Mesenchymal stem cell (in vitro differentiated cells and primary cell): ENCODE results near the gene FAM78B.

Experiments used
- DNase-seq: peaks from one replicate; pipeline ENCODE4 v3.0.0-alpha.2; 2013
- H2AFZ ChIP-seq: one replicate; pipeline ENCODE4 v1.6.1; 2013; ENCODE audit warnings: low read depth, mild to moderate bottlenecking, control low read depth, inconsistent platforms, low read length, moderate library complexity
- H2AK5ac ChIP-seq: 2 replicates; pipeline ENCODE4 v1.6.1; 2013; ENCODE audit warnings: low read length, moderate library complexity, mild to moderate bottlenecking, inconsistent platforms; ENCODE audit not compliant: severe bottlenecking
- H2BK120ac ChIP-seq: one replicate; pipeline ENCODE4 v1.6.1; 2013; ENCODE audit warnings: low read depth, mild to moderate bottlenecking, inconsistent platforms, low read length, moderate library complexity
- H2BK12ac ChIP-seq, 2 experiments: one replicate each; pipeline ENCODE4 v1.6.1; 2013; ENCODE audit warnings: inconsistent platforms in 2 of 2, low read length in 2 of 2, mild to moderate bottlenecking in 2 of 2, moderate library complexity in 2 of 2, control low read depth in 1 of 2
- H2BK15ac ChIP-seq: one replicate; pipeline ENCODE4 v1.6.1; 2013; ENCODE audit warnings: mild to moderate bottlenecking, low read depth, inconsistent platforms; ENCODE audit not compliant: poor library complexity, severe bottlenecking
- H2BK5ac ChIP-seq: 2 replicates; pipeline ENCODE4 v1.6.1; 2013; ENCODE audit warnings: low read depth, mild to moderate bottlenecking, low read length, control low read depth, inconsistent platforms; ENCODE audit not compliant: poor library complexity, severe bottlenecking
- H3K14ac ChIP-seq, 2 experiments: one replicate each; pipeline ENCODE4 v1.6.1; 2013; ENCODE audit warnings: inconsistent platforms in 2 of 2, low read length in 2 of 2, control low read depth in 1 of 2, mild to moderate bottlenecking in 1 of 2, moderate library complexity in 1 of 2
- H3K18ac ChIP-seq, 2 experiments: one replicate each; pipeline ENCODE4 v1.6.1; 2013; ENCODE audit warnings: inconsistent platforms in 2 of 2, low read length in 2 of 2, control low read depth in 1 of 2, low read depth in 1 of 2, mild to moderate bottlenecking in 1 of 2
- H3K23ac ChIP-seq, 2 experiments: one replicate each; pipeline ENCODE4 v1.6.1; 2013; ENCODE audit warnings: inconsistent platforms in 2 of 2, low read length in 2 of 2, mild to moderate bottlenecking in 2 of 2, moderate library complexity in 2 of 2, control low read depth in 1 of 2
- H3K27ac ChIP-seq: 2 replicates; pipeline ENCODE4 v1.5.1; 2013; ENCODE audit warnings: mild to moderate bottlenecking, moderate library complexity, low read length, control low read depth, inconsistent platforms; ENCODE audit not compliant: poor library complexity, severe bottlenecking
- H3K27me3 ChIP-seq, 2 experiments: 2 replicates each; pipeline versions ENCODE4 v1.6.1 to v1.7.0; 2013; ENCODE audit warnings: low read length in 2 of 2, mild to moderate bottlenecking in 2 of 2, moderate library complexity in 2 of 2, control low read depth in 1 of 2, inconsistent platforms in 1 of 2; ENCODE audit not compliant: control insufficient read depth in 1 of 2, insufficient read depth in 1 of 2
- H3K36me3 ChIP-seq, 2 experiments: 2 replicates each; pipeline versions ENCODE4 v1.6.1 to v1.7.0; 2013; ENCODE audit warnings: low read length in 2 of 2, control low read depth in 1 of 2, inconsistent platforms in 1 of 2, low read depth in 1 of 2, mild to moderate bottlenecking in 1 of 2; ENCODE audit not compliant: insufficient read depth in 2 of 2, control insufficient read depth in 1 of 2
- H3K4ac ChIP-seq, 2 experiments: one replicate each; pipeline ENCODE4 v1.6.1; 2013; ENCODE audit warnings: inconsistent platforms in 2 of 2, low read length in 2 of 2, mild to moderate bottlenecking in 2 of 2, moderate library complexity in 2 of 2, control low read depth in 1 of 2, low read depth in 1 of 2
- H3K4me1 ChIP-seq: 2 replicates; pipeline ENCODE4 v1.6.1; 2013; ENCODE audit warnings: low read depth, low read length, control low read depth; ENCODE audit not compliant: control insufficient read depth, insufficient read depth
- H3K4me2 ChIP-seq: 2 replicates; pipeline ENCODE4 v1.6.1; 2013; ENCODE audit warnings: low read length, mild to moderate bottlenecking, inconsistent platforms; ENCODE audit not compliant: poor library complexity, severe bottlenecking
- H3K4me3 ChIP-seq, 2 experiments: 2 replicates each; pipeline versions ENCODE4 v1.5.1 to v1.7.0; 2013; ENCODE audit warnings: low read length in 2 of 2, mild to moderate bottlenecking in 2 of 2, control low read depth in 1 of 2, low read depth in 1 of 2; ENCODE audit not compliant: insufficient read depth in 1 of 2
- H3K79me1 ChIP-seq: replicated peaks from 2 replicates; pipeline ENCODE4 v1.6.1; 2013; ENCODE audit warnings: mild to moderate bottlenecking, control low read depth, low read length, inconsistent platforms; ENCODE audit not compliant: poor library complexity, severe bottlenecking
- H3K9ac ChIP-seq: 2 replicates; pipeline ENCODE4 v1.7.0; 2013; ENCODE audit warnings: mild to moderate bottlenecking, low read length, moderate library complexity
- H3K9me3 ChIP-seq: 2 replicates; pipeline ENCODE4 v1.7.0; 2013; ENCODE audit warnings: mild to moderate bottlenecking, low read length; ENCODE audit not compliant: control insufficient read depth
- H4K8ac ChIP-seq: one replicate; pipeline ENCODE4 v1.6.1; 2013; ENCODE audit warnings: inconsistent platforms, mild to moderate bottlenecking, low read length, moderate library complexity
- H4K91ac ChIP-seq: one replicate; pipeline ENCODE4 v1.6.1; 2013; ENCODE audit warnings: mild to moderate bottlenecking, low read length, inconsistent platforms
- WGBS: methylation state at CpG from one replicate; pipeline ENCODE4 v1.1.7; 2013; ENCODE audit warnings: mixed read lengths; 5-methylcytosine and 5-hydroxymethylcytosine counted together

Gene FAM78B

DNA sequence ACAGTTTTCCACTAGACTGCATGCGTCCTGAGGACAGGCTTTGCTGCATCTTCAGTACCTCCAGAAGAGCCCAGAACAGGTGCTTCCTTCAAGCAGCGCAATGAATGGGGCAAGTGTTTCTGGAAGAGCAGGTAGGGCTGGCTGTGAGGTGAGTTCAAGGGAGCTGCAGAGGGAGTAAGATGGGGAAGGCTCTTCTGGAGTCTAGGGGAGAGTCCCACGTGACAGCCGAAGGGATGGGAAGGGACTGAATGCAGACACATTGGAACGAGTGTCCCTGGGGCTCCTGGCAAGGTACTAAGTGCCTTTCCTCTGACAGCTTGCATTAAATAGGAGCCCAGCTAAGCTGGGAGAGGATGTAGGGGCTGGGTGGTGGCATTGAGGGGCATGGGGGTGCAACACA is 84.2 kb downstream of the FAM78B start:
- Histone ChIP-seq H3K79me1 (no peaks in the 10 kb centered on the region), H2BK120ac (no peak overlapping the region), H3K4me2 (no peak overlapping the region), H3K9ac (no peak overlapping the region), H3K18ac (no peak overlapping the region), H3K4me3 (no peak overlapping the region), H3K14ac (no peak overlapping the region), H3K23ac (no peak overlapping the region), H3K27ac (no peak overlapping the region), H4K91ac (no peak overlapping the region), H2AFZ (no peak overlapping the region), H2AK5ac (no peak overlapping the region), H3K36me3 (no peaks in the 10 kb centered on the region), H3K4me1 (no peaks in the 10 kb centered on the region), H3K27me3 (no peaks in the 10 kb centered on the region), H2BK5ac (no peak overlapping the region), H3K9me3 (no peaks in the 10 kb centered on the region), H2BK12ac (no peak overlapping the region), H2BK15ac (no peak overlapping the region), H4K8ac (no peak overlapping the region), H3K4ac (no peak overlapping the region)
- no peak for DNase-seq
- WGBS, result 73% methylated on average over 5 of the region's 5 CpGs

GRCh38 chr1:166080967-166081870 is 85.6 kb downstream of the FAM78B start:
- Histone ChIP-seq H3K4me3 (no peak overlapping the region), H3K4me2 (no peak overlapping the region), H4K8ac (no peak overlapping the region), H2AFZ (no peak overlapping the region), H3K9ac (no peak overlapping the region), H2BK5ac (no peak overlapping the region), H3K9me3 (no peaks in the 10 kb centered on the region), H2AK5ac (no peak overlapping the region), H3K79me1 (no peaks in the 10 kb centered on the region), H2BK12ac (no peak overlapping the region), H3K27ac (no peak overlapping the region), H3K4me1 (no peaks in the 10 kb centered on the region), H3K23ac (no peak overlapping the region), H3K18ac (no peak overlapping the region), H2BK15ac (no peak overlapping the region), H3K14ac (no peak overlapping the region), H3K27me3 (no peaks in the 10 kb centered on the region), H2BK120ac (no peak overlapping the region), H4K91ac (no peak overlapping the region), H3K36me3 (no peaks in the 10 kb centered on the region), H3K4ac (no peak overlapping the region)
- 74% methylated on average over 14 of the region's 14 CpGs for WGBS
- no peak for DNase-seq

DNA sequence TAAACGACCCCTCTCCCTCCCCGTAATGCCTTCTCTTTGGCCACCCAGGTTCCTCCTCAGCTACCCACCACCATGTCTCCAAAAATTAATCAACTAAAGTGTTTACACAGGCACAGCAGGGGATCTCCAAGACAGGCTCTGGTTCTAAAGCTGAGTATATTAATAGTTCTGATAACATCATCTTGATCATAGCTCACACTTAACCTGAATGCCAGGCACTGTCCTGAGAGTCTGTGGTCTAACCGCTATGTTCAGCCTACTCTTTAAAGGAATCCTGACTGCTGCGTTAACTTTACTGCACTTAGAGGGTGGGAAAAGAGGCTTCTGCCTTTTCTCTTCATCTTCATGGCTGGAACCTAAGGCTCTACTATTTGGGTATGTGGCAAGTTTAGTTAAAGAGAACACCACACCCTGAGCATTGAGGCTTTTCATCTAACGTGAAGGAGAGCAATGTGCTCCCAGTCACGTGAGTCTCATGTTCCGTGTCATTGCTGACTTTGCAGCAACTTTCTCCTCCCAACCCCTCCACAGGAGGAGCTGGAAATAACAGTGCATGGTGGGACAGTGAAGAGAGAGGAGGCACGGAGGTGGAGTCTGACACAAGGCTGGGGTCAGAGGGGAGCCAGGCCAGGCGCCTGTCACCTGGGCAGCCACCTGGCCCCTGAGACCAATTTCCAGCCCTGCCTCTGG is 86.4 kb downstream of the FAM78B start:
- Histone ChIP-seq H2BK15ac (no peak overlapping the region), H3K27ac (no peak overlapping the region), H3K14ac (no peak overlapping the region), H2AK5ac (no peak overlapping the region), H3K36me3 (no peaks in the 10 kb centered on the region), H3K27me3 (no peaks in the 10 kb centered on the region), H2AFZ (no peak overlapping the region), H3K9ac (no peak overlapping the region), H3K4ac (no peak overlapping the region), H3K4me2 (no peak overlapping the region), H2BK5ac (no peak overlapping the region), H2BK120ac (no peak overlapping the region), H4K91ac (no peak overlapping the region), H3K79me1 (no peaks in the 10 kb centered on the region), H3K4me1 (no peaks in the 10 kb centered on the region), H3K18ac (no peak overlapping the region), H3K9me3 (no peaks in the 10 kb centered on the region), H4K8ac (no peak overlapping the region), H2BK12ac (no peak overlapping the region), H3K23ac (no peak overlapping the region), H3K4me3 (no peak overlapping the region)
- 61% methylated on average over 9 of the region's 9 CpGs for WGBS
- DNase-seq, result no peak

DNA sequence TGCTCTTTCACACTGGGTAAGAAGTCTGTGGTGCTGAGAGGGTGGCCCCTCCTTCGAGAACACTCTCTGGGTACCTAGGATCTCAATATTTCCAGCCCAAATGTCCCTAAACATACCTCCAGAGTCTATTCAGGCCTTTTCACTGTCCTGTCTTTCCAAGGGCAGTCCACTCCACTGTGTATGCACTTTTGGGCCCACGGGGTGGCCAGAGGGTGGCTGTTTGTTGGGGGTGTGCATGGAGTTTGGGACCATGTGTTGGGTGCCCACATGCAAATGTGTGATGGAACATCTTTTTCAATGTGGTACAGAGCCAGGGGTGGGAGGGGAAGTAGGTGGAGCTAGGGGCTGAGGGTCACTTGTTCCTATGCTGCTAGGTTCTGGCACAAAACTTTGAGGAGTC is 87.5 kb downstream of the FAM78B start:
- H2AK5ac ChIP-seq, result no peak overlapping the region
- no peak overlapping the region for H2BK120ac ChIP-seq
- no peak overlapping the region for H4K8ac ChIP-seq
- H3K27ac ChIP-seq, result no peak overlapping the region
- no peak overlapping the region for H3K4me2 ChIP-seq
- H3K4me1 ChIP-seq, result no peaks in the 10 kb centered on the region
- no peak overlapping the region for H3K23ac ChIP-seq
- no peak overlapping the region for H3K18ac ChIP-seq
- no peaks in the 10 kb centered on the region for H3K79me1 ChIP-seq
- no peak overlapping the region for H3K9ac ChIP-seq
- H4K91ac ChIP-seq, result no peak overlapping the region
- no peak overlapping the region for H3K4me3 ChIP-seq
- H3K4ac ChIP-seq, result no peak overlapping the region
- no peak overlapping the region for H2AFZ ChIP-seq
- H2BK15ac ChIP-seq, result no peak overlapping the region
- 39% methylated on average over 2 of the region's 2 CpGs for WGBS
- no peaks in the 10 kb centered on the region for H3K36me3 ChIP-seq
- no peak overlapping the region for H2BK12ac ChIP-seq
- no peaks in the 10 kb centered on the region for H3K27me3 ChIP-seq
- H3K9me3 ChIP-seq, result no peaks in the 10 kb centered on the region
- DNase-seq, result no peak
- H3K14ac ChIP-seq, result no peak overlapping the region
- H2BK5ac ChIP-seq, result no peak overlapping the region
